ENCODE data around the gene MASP1. TPM values are rescaled to one million over a fixed set of nuclear protein-coding genes. Genes with fewer than 3 reads are reported as not detected.

MASP1 gene
- total RNA-seq, 1 experiment from 2014 or later, result not detected

GRCh38 chr3:187263270-187263669 is 28.3 kb downstream of the MASP1 start (continued):
- no peak for TF ChIP-seq CTCF (IDR thresholded peaks at IDR 0.05 in 2 of 3, conservative IDR thresholded peaks at IDR 0.05 in 1 of 3; ENCODE audit: borderline replicate concordance in 1 of 3, insufficient read depth in 1 of 3, low read depth in 2 of 3, low read length in 2 of 3)

DNA sequence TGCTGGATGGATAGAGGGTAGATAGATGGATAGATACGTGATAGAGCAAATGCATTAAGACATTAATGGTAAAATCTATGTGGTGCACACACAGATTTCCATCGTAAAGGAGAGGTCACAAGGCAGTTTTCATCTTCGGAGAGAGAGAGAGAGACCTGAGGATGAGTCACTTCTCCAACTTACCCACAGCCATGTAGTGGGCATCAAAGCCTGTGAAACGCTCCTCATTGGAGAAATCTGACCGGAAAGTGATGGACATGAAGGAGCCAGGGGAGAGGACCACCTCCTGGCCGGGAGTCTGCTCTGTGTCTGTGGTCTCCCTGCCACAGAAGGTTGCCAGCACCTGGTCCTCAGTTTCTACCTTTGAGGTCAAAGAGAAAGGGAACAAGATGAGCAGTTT is 29.2 kb downstream of the MASP1 start:
- Histone ChIP-seq H3K9me2 (ENCODE audit: insufficient read depth) (no peaks in the 10 kb centered on the region), H3K4me1 (ENCODE audit: control insufficient read depth in 1 of 2, insufficient read depth in 2 of 2, low read length in 2 of 2) (no peaks in the 10 kb centered on the region), H3K4me3 (replicated peaks in 1 of 2; ENCODE audit: low read depth in 1 of 2, low read length in 2 of 2) (no peak overlapping the region), H2AFZ (ENCODE audit: low read depth, low read length, poor library complexity, severe bottlenecking) (no peak overlapping the region), H3K4me2 (ENCODE audit: low read length) (no peak overlapping the region), H3K9ac (ENCODE audit: low read length) (no peak overlapping the region), H3K27ac (ENCODE audit: low read depth, low read length) (no peak overlapping the region), H3K79me2 (ENCODE audit: insufficient read depth, low read length) (no peaks in the 10 kb centered on the region), H3K9me3 (ENCODE audit: control insufficient read depth in 1 of 2, insufficient read depth in 1 of 2, low read depth in 1 of 2, low read length in 2 of 2) (no peaks in the 10 kb centered on the region), H4K20me1 (ENCODE audit: insufficient read depth) (no peaks in the 10 kb centered on the region; the same call in 1 of the 2 replicates), H3K36me3 (ENCODE audit: control insufficient read depth in 1 of 2, insufficient read depth in 2 of 2, low read length in 2 of 2) (no peaks in the 10 kb centered on the region), H3K27me3 (ENCODE audit: insufficient read depth, low read length) (0 out of 2 replicates have a peak, but pooled peaks cover 6% of the 10 kb centered on the region)
- no peak for TF ChIP-seq FOSL1 (IDR thresholded peaks at IDR 0.05; ENCODE audit: low read depth)
- TF ChIP-seq SRF (IDR thresholded peaks at IDR 0.05; ENCODE audit: low read depth), result no peak
- no peak for TF ChIP-seq JUND (IDR thresholded peaks at IDR 0.05)
- no peak for TF ChIP-seq CBX3 (IDR thresholded peaks at IDR 0.05; ENCODE audit: low read depth)
- no peak for TF ChIP-seq POLR2A (IDR thresholded peaks at IDR 0.05; ENCODE audit: borderline replicate concordance, extremely low read depth, insufficient read depth, insufficient read length)
- no peak for TF ChIP-seq EGR1 (IDR thresholded peaks at IDR 0.05; ENCODE audit: low read depth)
- no peak for TF ChIP-seq CEBPB (IDR thresholded peaks at IDR 0.05; ENCODE audit: low read depth)
- no peak for TF ChIP-seq MAX (IDR thresholded peaks at IDR 0.05)
- DNase-seq (ENCODE audit: low read depth, low spot score) (no peak), ATAC-seq (no peak)
- CTCF ChIA-PET, result no interaction called here
- RAD21 ChIA-PET (ENCODE audit: low non-redundant PET in 1 of 2, low total read pairs in 2 of 2, uncharacterized antibody in 2 of 2, unreplicated experiment in 2 of 2), result no interaction called here
- POLR2A ChIA-PET, result no interaction called here
- no TSS peak for BruUV-seq (replicated peaks)
- intact Hi-C loops (cut with micrococcal nuclease), result no loop called here
